HG02798 (cell line): ENCODE measurements around the gene PRKAA1.
"Not testable (repeated sequence)": the region's sequence is repeated elsewhere in the genome, so short reads cannot be mapped to it uniquely, and the experiment has no call there.

Source experiments
- ATAC-seq: cut with Tn5 transposase; IDR thresholded peaks from one replicate; pipeline ENCODE4 v1.9.1; 2021; ENCODE audit warnings: mild to moderate bottlenecking; ENCODE audit not compliant: unreplicated experiment, poor library complexity

PRKAA1 gene

DNA sequence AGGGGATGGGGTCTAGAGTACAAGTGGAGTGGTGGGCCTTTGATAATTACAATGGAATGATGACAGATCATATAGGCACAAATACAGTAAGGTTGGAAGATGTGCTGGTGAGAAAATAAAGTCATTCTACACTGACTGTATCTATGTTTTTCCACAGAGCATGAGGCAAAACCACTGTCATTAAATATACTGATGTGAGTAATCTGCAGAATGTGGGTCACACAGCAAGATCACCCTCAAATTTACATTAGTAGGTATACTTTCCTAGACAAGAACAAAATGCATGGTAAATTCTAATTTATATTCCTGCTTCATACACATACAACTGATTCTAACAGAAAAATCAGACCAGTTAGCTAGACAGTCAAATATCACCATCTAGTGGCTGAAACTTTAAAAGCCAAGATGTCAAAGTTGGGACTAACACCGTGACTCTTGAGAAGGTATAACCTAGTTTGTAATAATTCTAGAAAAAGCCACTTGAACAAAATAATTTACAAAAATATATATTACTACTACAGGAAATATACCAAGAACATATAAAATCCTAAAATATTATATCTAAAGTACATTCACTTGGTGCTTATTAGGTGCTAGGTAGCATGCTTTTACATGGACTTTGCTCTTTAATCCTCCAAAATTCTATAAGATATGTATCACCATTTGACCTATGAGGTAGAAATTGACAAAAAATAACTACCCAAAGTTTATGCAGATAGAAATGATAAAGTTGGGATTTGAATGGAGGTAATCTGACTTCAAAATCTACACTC is 61.9 kb downstream of the PRKAA1 start:
- ATAC-seq = peak; percentile 75

DNA sequence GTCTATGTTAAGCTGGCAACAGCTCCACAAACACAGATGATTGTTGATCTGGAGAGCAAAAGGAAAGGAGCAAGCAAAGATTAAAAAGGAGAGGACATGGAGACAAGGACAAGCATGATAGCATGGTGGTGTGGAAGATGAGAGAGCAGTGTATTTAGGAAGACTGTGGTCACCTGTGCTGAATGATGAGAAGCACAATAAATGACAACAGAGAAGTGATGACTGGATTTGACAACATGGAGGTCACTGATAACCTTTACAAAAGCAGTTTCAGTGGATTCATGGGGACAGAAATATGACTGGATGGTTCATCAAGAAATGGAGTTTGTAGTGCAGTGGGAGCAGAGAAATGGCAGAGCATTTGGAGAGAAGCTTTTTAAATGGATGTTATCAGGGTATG is 62.6 kb downstream of the PRKAA1 start:
- no peak for ATAC-seq

DNA sequence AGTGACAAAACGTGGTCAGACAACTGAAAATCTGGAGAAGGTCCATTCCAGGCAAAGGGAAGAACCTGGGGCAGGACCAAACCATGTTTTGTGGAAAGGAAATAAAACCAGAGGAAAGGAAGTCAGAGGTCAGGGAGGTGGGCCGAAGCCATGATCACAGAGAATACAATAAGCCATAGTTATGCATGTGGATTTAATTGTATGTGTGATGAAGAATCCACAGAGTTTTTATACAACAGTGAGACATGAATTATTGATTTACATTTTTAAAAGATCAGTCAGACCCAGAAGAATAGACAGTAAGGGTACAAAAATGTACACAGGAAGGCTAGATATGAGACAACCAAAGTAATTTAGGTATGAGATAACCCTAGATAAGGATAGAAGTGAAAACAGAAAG is 63.2 kb downstream of the PRKAA1 start:
- no peak for ATAC-seq

DNA sequence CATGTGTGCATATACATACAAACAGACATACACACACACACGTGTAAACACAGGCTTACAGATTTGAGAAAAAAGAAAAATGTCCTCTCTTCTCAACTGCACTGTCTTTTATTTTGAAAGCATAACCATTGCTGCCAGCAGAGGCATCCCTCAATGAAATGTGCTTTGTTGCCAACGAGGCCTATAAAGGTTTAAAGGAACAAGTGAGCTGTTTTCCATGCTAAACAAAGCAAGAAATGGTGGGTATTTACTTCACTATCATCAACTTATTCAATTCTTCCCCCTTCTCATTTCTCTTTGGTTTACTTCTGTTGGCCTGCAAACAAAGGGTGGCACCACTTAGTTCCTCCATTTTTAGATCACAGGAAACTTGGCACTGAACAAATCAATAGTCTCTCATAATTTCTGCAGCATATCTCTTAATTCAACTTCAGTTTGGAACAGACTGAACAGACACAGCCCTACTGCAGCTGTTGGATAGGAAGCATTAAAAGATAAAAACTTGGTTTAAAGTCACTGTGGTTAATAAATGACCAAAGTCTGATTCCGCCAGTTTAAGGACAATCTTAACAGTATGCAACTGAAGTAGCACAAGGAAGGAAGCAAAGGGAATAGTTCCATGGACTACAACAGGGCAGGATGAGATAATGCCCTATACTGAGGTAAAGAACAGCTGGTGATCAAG is 64.2 kb downstream of the PRKAA1 start:
- ATAC-seq = no peak

DNA sequence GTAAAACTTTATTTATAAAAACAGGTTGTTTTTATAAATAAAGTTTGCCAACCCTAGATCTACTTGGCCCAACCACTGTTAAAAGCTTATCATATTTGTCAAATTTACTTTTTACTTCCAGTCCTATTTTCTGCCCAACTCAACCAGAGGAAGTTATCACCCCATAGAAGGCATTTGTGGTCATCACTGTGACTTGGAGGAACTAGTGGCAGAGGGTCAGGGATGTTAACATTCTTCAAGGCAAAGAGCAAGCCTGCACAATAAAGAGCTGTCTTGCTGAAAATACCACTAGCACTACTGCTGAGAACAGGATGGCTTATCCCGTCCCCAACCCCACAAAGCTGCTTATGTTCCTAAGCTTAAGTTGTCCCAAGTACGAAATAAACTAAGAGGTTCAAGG is 64.7 kb downstream of the PRKAA1 start:
- no peak for ATAC-seq

DNA sequence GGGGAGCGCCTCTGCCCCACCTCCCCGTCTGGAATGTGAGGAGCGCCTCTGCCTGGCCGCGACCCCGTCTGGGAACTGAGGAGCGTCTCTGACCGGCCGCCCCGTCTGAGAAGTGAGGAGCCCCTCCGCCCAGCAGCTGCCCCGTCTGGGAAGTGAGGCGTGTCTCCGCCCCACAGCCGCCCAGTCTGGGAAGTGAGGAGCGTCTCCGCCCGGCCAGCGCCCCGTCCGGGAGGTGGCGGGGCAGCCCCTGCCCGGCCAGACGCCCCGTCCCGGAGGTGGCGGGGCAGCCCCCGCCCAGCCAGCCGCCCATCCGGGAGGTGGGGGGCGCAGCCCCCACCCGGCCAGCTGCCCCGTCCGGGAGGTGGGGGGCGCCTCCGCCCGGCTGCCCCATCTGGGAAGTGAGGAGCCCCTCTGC is 75.7 kb downstream of the PRKAA1 start:
- not testable (repeated sequence) for ATAC-seq

DNA sequence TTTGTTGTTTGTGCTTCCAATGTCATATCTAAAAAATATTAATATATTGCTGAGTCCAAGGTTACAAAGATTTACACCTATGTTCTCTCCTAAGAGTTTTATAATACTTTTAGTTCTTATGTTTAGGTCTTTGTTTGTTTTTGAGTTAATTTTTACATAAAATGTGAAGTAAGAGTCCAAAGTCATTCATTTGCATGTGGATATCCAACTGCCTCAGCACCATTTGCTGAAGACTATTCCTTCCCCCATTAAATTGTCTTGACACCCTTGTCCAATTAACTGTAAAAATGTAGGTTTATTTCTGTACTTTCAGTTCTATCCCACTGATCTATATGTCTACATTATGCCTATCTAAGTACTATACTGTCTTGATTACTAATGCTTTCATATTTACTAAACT is 78.1 kb downstream of the PRKAA1 start:
- ATAC-seq = no peak

DNA sequence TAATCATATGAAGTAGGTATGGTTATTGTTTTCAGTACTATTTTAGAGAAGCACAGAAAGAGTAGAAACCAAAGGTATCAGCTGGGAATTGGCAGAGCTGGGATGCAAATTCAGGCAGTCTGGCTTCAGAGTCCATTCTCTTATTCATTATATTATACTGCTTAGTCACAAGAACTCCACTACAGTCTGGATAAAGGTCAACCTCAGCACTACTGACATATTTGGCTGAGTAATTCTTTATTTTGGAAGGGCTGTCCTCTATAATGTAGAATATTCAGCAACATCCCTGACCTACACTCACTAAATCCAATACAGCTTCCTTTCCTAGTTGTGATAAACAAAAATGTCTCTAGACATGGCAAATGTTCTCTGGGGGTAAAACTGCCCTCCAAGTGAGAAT is 80.9 kb downstream of the PRKAA1 start:
- no peak for ATAC-seq

DNA sequence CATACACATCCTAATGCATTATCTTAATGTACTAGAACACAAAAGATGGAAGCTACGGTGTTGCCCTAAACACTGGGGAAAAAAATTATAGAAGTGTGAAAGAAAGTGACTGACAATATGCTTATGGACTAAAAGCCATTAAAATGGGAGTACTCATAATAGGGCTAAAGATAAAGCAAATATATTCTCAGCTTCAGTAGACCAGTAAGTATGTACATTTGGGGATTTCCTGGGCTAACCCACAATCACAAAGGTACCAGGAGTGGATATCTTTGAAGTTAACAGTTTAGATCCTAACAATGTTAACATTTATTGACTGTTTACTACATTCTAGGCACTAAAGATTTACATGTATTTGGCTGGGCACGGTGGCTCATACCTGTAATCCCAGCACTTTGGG is 81.6 kb downstream of the PRKAA1 start:
- no peak for ATAC-seq

DNA sequence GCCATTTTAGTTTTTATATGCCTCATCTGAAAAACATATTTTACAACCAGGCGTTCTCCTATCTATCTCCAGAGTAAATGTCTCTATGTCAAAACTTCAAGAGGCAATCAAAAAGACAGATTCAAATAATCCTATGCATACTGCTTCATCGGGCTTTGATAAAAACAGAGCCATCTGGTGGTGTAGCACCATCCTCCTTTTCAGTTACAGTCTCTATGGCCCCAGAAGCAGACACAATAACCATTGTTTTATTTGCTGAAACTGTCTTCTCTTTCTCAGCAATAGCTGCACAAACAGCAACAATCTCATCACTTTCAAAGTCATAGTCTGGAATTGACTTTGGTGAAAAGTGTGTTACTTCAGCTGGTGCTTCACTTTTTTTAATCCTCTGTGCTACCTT is 82.2 kb downstream of the PRKAA1 start:
- no peak for ATAC-seq

DNA sequence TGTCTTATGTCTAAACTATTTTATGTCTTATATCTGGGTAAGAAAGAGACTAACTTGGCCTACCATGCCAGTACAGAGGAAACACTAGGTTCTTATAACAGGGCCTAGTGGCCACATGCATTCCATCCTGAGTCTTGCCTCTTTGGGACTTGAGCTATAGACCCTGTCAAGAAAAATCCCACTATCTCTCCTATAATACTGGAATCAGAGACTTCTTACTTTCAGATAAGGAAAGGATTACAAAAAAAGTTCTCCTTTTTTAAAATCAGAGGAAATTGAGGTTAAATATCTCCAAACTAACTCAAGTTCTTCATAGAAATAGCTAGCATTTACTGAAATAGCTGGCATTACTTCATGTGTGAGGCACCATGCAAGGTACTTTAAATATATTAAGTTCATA is 84.2 kb downstream of the PRKAA1 start:
- no peak for ATAC-seq

DNA sequence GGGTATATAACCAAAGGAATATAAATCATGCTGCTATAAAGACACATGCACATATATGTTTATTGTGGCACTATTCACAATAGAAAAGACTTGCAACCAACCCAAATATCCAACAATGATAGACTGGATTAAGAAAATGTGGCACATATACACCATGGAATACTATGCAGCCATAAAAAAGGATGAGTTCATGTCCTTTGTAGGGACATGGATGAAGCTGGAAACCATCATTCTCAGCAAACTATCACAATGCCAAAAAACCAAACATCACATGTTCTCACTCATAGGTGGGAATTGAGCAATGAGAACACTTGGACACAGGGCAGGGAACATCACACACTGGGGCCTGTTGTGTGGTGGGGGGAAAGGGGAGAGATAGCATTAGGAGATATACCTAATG is 87.6 kb downstream of the PRKAA1 start:
- not testable (repeated sequence) for ATAC-seq
